NCI-H69 (cell line): ENCODE measurements around the gene KRT6A.
A peak's percentile ranks its signal among the peaks of the same experiment; 100 is the strongest.
"Not testable (repeated sequence)": the region's sequence is repeated elsewhere in the genome, so short reads cannot be mapped to it uniquely, and the experiment has no call there.

Experiments
- DNase-seq: peaks from one replicate; lab custom pipeline; 2025; lab: John Stamatoyannopoulos, UW

KRT6A gene

DNA sequence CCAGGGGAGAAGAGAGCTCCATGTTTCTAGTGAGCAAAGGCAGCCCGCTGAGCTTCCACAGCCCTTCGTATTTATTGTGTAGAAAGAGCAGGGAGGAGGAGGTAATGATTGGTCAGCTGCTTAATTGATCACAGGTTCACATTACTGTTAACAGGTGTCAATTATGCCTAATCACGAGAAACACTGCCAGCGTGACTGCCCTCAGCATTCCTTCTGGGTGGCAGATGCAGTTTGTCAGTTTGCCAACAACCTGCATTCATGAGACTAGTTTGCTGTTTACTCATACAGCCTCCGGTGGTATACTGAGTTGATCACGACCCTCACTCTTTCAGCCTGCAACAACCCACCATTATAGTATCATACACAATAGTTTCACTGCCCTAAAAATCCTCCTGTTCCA is 7.5 kb upstream of the KRT6A start:
- not testable (repeated sequence) for DNase-seq

DNA sequence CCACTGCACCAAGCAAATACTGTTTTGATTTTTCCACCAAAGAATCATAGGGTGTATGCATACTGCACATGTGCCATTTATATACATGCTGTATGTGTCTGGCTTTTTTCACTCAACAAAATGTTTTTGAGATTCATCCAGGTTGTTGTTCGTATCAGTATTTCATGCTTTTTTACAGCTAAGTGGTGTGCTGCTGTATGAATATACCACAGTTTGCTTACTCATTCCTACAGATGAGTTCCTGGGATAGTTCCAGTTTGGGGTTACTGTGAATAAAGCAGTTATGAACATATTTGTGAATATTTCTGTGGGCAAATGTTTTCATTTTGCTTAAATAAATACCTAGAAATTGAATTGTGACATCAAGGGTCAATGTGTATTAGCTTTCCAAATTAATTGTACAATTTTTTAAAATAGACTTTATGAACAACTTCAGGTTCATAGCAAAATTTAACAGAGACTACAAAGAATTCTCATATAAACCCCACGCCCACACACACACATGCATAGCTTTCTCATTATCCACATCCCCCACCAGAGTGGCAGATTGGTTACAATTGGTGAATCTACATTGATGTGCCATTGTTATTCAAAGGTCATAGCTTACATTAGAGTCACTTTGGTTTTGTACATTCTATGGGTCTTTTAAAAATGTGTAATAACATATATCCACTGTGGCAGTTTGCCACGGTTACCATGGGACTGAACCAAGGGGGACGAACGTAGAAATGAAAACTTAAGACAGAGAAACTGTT is 6.9 kb upstream of the KRT6A start:
- no peak for DNase-seq

GRCh38 chr12:52498946-52499345 is 5.9 kb upstream of the KRT6A start:
- DNase-seq = no peak

DNA sequence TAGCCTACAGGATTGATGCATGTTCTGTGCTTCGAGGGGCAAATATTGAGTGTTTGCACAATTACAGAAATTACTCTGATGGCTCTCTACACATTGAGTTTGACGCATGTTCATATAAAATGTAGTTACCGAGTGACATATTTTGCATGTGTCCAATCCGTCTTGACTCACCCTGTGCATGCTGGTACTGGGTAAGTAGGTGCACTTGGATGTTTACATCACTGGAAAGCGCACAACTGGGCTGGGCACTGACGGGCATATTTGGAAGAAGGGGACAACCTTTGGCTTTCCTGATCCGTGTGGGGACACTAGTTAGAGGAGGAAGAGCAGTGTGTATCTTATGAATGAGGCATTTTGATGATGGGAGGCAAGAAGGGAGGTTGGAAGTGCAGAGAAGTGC is 4.9 kb upstream of the KRT6A start:
- no peak for DNase-seq

DNA sequence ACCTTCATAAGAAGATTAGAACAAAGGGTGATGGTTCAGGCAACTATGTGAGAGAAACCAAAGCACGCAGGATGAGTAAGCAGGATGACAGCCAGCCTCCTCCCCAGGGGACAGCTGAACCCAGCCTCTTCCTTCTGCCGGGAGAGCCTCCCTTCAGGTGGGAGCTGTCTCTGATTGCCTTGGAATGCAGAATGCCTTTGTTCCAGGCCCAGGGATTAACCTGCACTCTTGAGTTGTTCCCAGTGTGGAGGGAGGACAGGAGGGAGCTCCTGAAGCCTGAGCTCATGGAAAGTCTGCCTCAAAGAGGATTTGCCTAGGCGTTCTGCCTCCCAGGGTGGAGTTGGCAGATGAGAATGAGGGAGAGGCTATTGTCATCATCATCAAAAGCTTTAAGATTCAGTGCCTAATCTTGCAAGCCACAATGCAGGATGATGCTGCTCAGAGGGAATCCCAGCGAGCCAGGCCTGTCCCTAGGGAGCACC is 3.6 kb upstream of the KRT6A start:
- no peak for DNase-seq

DNA sequence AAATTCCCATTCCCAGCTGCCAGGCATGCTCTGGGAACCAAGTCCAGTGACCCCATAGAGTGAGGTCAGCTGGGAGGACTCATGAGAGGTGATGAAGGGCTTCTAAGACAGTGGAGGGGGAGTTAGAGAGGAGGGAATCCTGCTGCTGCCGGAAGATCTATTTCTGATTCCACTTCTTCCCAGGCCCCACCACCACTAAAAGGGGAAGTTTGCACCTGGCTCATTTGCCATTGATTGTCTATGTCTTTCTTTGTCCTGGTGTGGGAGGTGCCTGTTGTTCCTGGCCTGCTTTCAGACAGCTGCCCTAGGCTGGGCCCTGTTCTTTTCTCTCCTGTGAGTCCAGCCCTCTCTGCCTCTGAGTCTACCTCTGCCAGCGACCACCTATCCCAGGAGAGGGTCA is 3.0 kb upstream of the KRT6A start:
- peak; percentile 47 for DNase-seq

- peak; percentile 86 for DNase-seq
Observed at GRCh38 chr12:52495389-52495788, 2.3 kb upstream of the KRT6A start.

- DNase-seq = no peak
Observed at GRCh38 chr12:52494518-52494917, 1.5 kb upstream of the KRT6A start.

DNA sequence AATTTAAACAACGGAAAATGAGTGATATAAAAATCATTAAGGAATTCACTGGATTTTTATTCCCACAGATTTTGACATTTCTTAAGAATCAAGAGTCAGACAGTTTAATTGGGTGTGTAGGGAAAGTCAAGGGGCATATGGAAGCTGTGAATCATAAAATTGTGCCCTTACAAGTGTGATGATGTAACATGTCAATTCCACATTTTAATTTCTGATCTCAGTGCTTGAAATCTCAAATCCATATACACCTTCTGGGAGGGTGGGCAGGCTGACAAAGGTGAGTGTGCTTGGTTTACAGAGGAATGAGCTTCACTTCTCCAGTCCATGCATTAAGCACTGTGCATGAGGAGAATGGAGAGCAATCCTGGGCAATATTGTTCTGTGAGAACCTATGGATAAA is 1.0 kb upstream of the KRT6A start:
- no peak for DNase-seq

DNA sequence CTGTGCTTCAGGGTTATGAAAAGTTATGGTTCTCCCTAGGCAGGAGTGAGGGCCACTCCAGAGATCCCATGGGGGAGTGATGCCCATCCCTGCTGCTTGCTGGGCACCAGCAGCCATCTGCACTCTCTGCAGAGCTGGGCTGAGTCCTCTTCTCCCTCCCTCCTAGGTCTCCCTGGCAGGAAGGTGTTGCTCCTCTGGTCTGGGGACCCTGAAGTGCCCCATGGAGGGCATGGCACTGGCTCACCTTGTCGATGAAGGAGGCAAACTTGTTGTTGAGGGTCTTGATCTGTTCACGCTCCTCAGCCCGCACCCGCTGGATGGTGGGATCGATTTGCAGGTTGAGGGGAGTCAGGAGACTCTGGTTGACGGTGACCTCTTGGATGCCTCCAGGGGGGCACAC is 652 bp downstream of the KRT6A start:
- DNase-seq = not testable (repeated sequence)

DNA sequence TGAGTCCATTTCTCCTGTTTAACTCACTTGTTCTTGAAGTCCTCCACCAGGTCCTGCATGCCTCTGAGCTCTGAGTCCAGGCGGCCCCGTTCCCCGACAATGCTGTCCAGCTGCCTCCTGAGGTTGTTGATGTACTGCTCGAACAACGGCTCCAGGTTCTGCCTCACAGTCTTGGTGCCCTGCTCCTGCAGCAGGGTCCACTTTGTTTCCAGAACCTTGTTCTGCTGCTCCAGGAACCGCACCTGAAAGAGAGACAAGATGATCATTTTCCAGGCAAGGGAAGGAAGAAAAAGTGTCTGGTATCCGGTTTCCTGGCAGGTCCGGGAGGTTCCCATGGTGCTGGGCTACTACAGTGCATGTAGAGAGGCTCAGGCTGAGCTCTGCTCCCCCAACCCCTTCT is 1.6 kb downstream of the KRT6A start:
- DNase-seq = not testable (repeated sequence)

- no peak for DNase-seq
Observed at GRCh38 chr12:52488736-52489135, 4.3 kb downstream of the KRT6A start.

- DNase-seq = not testable (repeated sequence)
Observed at GRCh38 chr12:52487744-52488443, 5.2 kb downstream of the KRT6A start.

DNA sequence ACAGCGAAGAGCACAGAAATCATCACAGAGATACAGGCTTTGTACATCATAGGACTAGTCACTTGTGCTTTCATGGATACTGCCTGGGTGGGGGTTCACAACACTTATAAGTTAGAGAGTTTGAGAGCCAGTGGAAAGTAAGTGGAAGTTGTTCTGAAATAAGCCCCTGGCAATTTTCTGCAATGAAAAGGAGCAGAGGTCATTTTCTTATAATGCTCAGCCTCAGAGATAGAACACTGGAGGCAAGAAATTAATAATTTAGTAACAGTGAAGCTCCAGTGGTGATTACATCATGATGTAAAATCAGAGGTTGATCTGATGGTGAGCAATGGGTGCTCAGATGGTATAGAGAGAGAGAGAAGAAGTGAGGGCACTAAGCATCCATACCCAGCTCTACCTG is 5.8 kb downstream of the KRT6A start:
- no peak for DNase-seq

DNA sequence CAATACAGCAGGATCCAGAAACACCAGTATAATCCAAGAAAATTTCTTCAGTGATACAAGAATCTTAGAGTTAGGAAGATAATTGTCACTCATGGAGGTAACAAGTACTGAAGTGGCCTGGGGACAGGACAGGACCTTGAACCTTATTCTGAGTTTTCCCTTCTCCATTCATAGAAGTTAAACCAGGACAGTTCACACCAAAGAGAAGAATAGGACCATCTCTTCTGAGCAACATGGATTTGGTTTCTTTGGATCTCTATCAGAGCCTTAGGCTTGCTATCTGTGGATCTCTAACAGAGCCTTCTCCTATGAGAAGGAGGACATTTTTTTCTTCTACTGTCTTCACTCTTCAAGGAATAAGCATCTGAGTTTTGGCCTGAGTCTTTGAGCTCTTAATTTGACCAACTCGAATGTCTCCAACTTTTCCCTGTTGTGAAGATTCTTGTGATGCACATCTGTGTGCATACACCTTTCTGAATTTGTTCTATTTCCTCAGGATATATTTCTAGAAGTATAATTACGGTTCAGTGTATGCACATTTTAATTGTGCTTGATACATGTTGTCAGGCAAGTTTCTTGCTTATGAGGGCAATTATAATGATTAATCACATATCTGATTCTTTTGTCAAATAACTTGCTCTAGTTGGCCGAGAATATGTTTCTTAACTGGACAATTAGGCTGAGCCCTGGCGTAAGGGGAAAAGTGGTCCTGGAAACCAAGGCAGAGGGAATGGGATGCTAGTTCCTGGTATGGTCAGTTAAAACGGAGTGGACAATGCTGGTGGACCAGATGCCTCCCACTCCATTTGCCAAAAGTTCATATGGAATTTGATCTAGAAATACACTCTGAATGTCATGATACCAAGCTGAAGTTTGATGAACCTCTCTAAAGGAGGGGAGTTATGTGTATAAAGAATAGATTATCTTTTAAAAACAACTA is 6.6 kb downstream of the KRT6A start:
- no peak for DNase-seq

DNA sequence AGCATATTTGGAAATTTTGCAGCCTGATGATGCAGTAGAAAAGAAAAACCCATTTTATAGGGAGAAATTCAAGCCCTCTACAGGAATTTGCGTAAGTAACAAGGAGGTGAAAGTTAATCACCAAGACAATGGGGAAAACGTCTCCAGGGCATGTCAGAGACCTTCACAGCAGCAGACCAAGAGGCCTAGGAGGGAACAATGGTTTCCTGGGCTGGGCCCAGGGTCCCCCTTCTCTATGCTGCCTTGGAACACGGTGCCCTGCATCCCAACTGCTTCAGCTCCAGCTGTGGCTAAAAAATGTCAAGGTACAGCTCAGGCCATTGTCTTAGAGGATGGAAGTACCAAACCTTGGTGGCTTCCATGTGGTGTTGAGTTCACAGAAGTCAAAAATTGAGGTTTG is 13.0 kb downstream of the KRT6A start:
- DNase-seq = no peak

DNA sequence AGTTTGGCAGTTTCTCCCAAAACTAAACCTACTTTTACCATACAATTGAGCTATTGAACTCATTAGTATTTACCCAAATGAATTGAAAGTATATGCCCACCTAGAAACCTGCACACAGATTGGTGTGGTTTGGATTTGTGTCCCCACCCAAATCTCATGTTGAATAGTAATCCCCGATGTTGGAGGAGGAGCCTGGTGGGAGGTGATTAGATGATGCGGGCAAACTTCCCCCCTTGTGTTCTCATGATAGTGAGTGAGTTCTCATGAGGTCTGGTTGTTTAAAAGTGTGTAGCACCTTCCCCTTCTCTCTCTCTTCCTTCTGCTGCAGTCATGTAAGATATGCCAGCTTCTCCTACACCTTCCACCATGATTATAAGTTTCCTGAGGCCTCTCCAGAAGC is 15.4 kb downstream of the KRT6A start:
- no peak for DNase-seq

DNA sequence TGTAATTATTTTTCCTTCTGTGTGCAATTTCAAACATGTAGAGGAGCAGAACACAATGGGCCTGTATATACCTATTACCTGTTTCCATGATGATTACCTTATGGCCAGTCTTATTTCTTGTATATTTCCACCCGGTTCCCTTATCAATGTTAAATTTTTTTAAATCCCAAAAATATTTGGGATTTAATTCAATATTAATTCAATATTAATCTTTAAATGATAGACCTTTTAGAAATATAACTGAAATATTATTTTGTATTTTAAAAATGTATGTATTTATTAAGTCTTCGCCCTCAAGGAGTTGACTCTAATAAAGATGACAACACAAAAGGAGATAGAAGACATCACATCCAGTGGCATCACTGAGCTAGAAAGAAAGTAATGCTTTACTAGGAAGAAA is 18.8 kb downstream of the KRT6A start:
- no peak for DNase-seq

- no peak for DNase-seq
Observed at GRCh38 chr12:52473768-52474167, 19.3 kb downstream of the KRT6A start, which contains the start of gene KRT6C. Gene KRT6C, minus strand, starts transcription at chr12:52473805. Its CDS starts 68 bp downstream, at chr12:52473737.

DNA sequence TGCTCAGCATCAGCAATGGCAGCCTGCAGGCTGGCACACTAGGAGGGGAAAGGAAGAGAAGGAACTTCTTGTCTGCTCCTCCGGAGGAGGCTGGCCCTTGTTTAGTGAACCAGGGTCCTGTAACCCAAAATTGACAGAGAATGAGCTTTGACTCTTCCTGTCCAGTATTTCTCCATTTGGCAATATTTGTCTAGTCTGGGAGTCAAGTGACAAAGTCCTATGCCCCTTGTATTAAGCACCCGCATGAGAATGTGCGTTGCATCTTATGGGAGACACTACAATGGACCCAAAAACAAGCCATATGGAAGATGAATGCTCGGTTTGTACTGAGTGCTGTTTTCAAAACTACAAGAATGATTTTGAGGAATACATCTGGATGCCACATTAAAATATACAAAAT is 23.2 kb downstream of the KRT6A start:
- DNase-seq = no peak

DNA sequence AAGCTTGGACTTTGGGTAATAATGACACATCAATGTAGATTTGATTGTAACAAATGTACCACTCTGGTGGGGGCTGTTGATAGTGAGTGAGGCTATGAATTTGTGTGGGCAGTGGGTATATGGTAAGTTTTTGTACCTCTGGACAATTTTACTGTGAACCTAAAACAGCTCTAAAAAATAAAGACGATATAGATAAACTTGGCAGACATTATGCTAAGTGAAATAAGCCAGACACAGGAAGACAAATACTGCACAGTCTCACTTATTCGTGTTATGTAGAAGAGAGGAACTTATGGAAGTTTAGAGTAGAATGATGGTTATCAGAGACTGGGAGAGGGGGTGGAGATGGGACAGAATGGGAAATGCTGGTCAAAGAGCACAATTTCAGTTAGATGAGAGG is 28.2 kb downstream of the KRT6A start:
- no peak for DNase-seq

DNA sequence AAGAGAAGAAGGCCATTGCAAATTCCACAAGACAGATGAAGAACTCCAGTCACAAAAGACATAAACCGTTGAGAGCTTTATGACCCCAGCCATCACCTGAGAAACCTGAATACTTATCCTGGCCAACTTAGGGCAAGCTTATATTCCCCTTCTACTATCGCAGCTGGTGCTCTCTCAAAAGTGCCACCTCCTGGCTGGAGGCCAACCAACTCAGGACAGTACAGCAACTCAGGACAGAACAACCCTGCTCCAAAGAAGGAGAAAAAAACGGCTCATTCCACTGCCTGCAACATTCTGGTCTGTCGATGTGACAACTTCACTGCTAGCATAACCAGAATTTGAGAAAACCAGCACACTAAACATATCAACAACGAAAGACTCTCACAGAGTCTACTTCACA is 31.4 kb downstream of the KRT6A start:
- DNase-seq = no peak
